DOHH2 (cell line): ENCODE measurements around the gene SPANXD.
"Not testable (repeated sequence)": the region's sequence is repeated elsewhere in the genome, so short reads cannot be mapped to it uniquely, and the experiment has no call there.

Experiments
- H3F3A ChIP-seq: fragments of 200-600 bp; sonication (generic), shearing (Covaris generic); 2 replicates; pipeline ENCODE4 v1.6.0; 2016; ENCODE audit warnings: antibody characterized with exemption, mild to moderate bottlenecking; ENCODE audit not compliant: control insufficient read depth, insufficient read depth
- H3K27ac ChIP-seq: fragments of 200-600 bp; sonication (generic); 2 replicates; pipeline ENCODE4 v1.5.1; 2014; ENCODE audit warnings: low read depth, mild to moderate bottlenecking, low read length, moderate library complexity
- H3K27me3 ChIP-seq: fragments of 200-600 bp; sonication (generic); 2 replicates; pipeline ENCODE4 v1.6.1; 2014; ENCODE audit warnings: mild to moderate bottlenecking, low read length, mixed read lengths; ENCODE audit not compliant: control insufficient read depth
- H3K36me3 ChIP-seq: fragments of 200-600 bp; sonication (generic); 2 replicates; pipeline ENCODE4 v1.6.1; 2014; ENCODE audit warnings: mild to moderate bottlenecking, low read length, moderate library complexity, mixed read lengths; ENCODE audit not compliant: control insufficient read depth
- H3K4me1 ChIP-seq: fragments of 200-600 bp; sonication (generic); 2 replicates; pipeline ENCODE4 v1.6.1; 2014; ENCODE audit warnings: mild to moderate bottlenecking, low read length, mixed read lengths; ENCODE audit not compliant: control insufficient read depth
- H3K4me2 ChIP-seq: fragments of 200-600 bp; sonication (generic); 2 replicates; pipeline ENCODE4 v1.6.0; 2014; ENCODE audit warnings: mild to moderate bottlenecking, low read length, moderate library complexity
- H3K4me3 ChIP-seq: fragments of 200-600 bp; sonication (generic); 2 replicates; pipeline ENCODE4 v1.5.1; 2014; ENCODE audit warnings: mild to moderate bottlenecking, low read length, mixed read lengths
- H3K79me2 ChIP-seq: fragments of 200-600 bp; sonication (generic); 2 replicates; pipeline ENCODE4 v1.6.1; 2014; ENCODE audit warnings: mild to moderate bottlenecking, low read length, mixed read lengths; ENCODE audit not compliant: control insufficient read depth
- H3K9me2 ChIP-seq: fragments of 200-600 bp; sonication (generic); replicated peaks from 2 replicates; pipeline ENCODE4 v1.6.1; 2014; ENCODE audit warnings: mild to moderate bottlenecking, low read length, mixed read lengths; ENCODE audit not compliant: control insufficient read depth
- H3K9me3 ChIP-seq: fragments of 200-600 bp; sonication (generic); 2 replicates; pipeline ENCODE4 v1.6.1; 2014; ENCODE audit warnings: antibody characterized with exemption, low read length, mixed read lengths; ENCODE audit not compliant: control insufficient read depth, insufficient read depth
- H4K20me1 ChIP-seq: fragments of 200-600 bp; sonication (generic); 2 replicates; pipeline ENCODE4 v1.6.0; 2014; ENCODE audit warnings: low read depth, mild to moderate bottlenecking, antibody characterized with exemption, low read length, moderate library complexity; ENCODE audit not compliant: control insufficient read depth, insufficient read depth
- CTCF ChIP-seq: fragments of 200-600 bp; sonication (generic); IDR thresholded peaks from one replicate; pipeline ENCODE4 v1.5.1; 2014; ENCODE audit warnings: antibody characterized with exemption, mild to moderate bottlenecking, low read depth, low read length; ENCODE audit not compliant: poor library complexity, severe bottlenecking
- EZH2phosphoT487 ChIP-seq: fragments of 200-600 bp; sonication (generic); IDR thresholded peaks from 2 replicates; pipeline ENCODE4 v1.6.1; 2017; ENCODE audit warnings: borderline replicate concordance, mild to moderate bottlenecking, antibody characterized with exemption, low read length, moderate library complexity, mixed read lengths

Gene SPANXD

GRCh38 chrX:141698639-141699038 is at the start of gene SPANXD:
SPANXD (minus strand) TSS chrX:141698739; CDS start chrX:141698405, 334 bp downstream.
- not testable (repeated sequence) for H3K9me2 ChIP-seq, H3K27me3 ChIP-seq, H4K20me1 ChIP-seq, H3K36me3 ChIP-seq, H3K4me3 ChIP-seq, H3K9me3 ChIP-seq, H3K79me2 ChIP-seq, H3K4me2 ChIP-seq, H3F3A ChIP-seq, H3K27ac ChIP-seq, H3K4me1 ChIP-seq

- H3F3A ChIP-seq: no peaks in the 10 kb centered on the region
Observed at GRCh38 chrX:141742666-141743065, 44.1 kb upstream of the SPANXD start.

GRCh38 chrX:141736656-141737055 is 38.1 kb upstream of the SPANXD start:
- Histone ChIP-seq H3K4me3 (no peak overlapping the region), H3K36me3 (no peaks in the 10 kb centered on the region), H3K27me3 (no peaks in the 10 kb centered on the region), H3F3A (no peaks in the 10 kb centered on the region), H3K27ac (no peak overlapping the region), H3K9me2 (no peaks in the 10 kb centered on the region), H4K20me1 (no peaks in the 10 kb centered on the region), H3K79me2 (no peaks in the 10 kb centered on the region), H3K4me2 (no peak overlapping the region), H3K4me1 (no peaks in the 10 kb centered on the region), H3K9me3 (no peaks in the 10 kb centered on the region)
- no peak for TF ChIP-seq CTCF
- no peak for TF ChIP-seq EZH2phosphoT487

More at GRCh38 chrX:141742666-141743065, 44.1 kb upstream of the SPANXD start:
- no peaks in the 10 kb centered on the region for H3K9me2 ChIP-seq
- H3K4me1 ChIP-seq: no peaks in the 10 kb centered on the region
- no peak overlapping the region for H3K4me2 ChIP-seq
- TF ChIP-seq CTCF: no peak
- no peak for TF ChIP-seq EZH2phosphoT487
- H3K27ac ChIP-seq: no peak overlapping the region
- no peaks in the 10 kb centered on the region for H3K27me3 ChIP-seq
- H3K36me3 ChIP-seq: no peaks in the 10 kb centered on the region
- no peaks in the 10 kb centered on the region for H3K79me2 ChIP-seq
- no peaks in the 10 kb centered on the region for H3K9me3 ChIP-seq
- no peaks in the 10 kb centered on the region for H4K20me1 ChIP-seq
- H3K4me3 ChIP-seq: no peak overlapping the region

- H3K27ac ChIP-seq: no peak overlapping the region
- no peak for TF ChIP-seq EZH2phosphoT487
- no peak for TF ChIP-seq CTCF
- no peaks in the 10 kb centered on the region for H3K27me3 ChIP-seq
- no peaks in the 10 kb centered on the region for H3K9me2 ChIP-seq
- H3K4me3 ChIP-seq: no peak overlapping the region
- H3K36me3 ChIP-seq: no peaks in the 10 kb centered on the region
- H3K4me1 ChIP-seq: no peaks in the 10 kb centered on the region
- H3K79me2 ChIP-seq: no peaks in the 10 kb centered on the region
- no peaks in the 10 kb centered on the region for H4K20me1 ChIP-seq
- no peak overlapping the region for H3K4me2 ChIP-seq
- H3K9me3 ChIP-seq: no peaks in the 10 kb centered on the region
- no peaks in the 10 kb centered on the region for H3F3A ChIP-seq
Observed at GRCh38 chrX:141733371-141733770, 34.8 kb upstream of the SPANXD start.
